Fibroblast of skin of scalp (primary cell): ENCODE measurements around the gene RPS6KL1.
"Not testable (repeated sequence)": the region's sequence is repeated elsewhere in the genome, so short reads cannot be mapped to it uniquely, and the experiment has no call there.

ENCODE experiments used
- DNase-seq: peaks from one replicate; pipeline ENCODE4 v3.0.0-alpha.2; 2013

The RPS6KL1 gene

GRCh38 chr14:74934476-74935359 lies 11.7 kb upstream of the RPS6KL1 start:
- DNase-seq = peak; percentile 71

DNA sequence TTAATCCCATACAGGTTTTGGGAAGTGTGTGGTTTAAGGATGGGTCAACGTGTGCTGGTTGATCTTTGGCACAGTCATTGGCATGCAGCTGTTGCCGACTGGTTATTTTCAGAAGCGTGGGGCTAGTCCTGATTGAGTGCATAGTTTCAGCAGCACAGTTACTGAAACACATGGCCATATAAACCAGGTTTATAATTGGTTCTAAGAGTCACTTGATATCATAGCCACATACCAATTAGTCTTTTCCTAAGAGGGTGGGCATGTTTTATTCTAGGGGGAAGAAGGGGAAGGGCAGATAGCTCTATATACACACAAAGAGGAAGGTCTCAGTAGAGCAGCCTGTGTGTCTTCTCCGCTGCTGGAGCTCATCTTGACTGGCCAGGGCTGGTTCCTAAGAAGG lies 11.0 kb upstream of the RPS6KL1 start:
- DNase-seq = no peak

GRCh38 chr14:74932936-74933335 lies 9.9 kb upstream of the RPS6KL1 start:
- DNase-seq = not testable (repeated sequence)

DNA sequence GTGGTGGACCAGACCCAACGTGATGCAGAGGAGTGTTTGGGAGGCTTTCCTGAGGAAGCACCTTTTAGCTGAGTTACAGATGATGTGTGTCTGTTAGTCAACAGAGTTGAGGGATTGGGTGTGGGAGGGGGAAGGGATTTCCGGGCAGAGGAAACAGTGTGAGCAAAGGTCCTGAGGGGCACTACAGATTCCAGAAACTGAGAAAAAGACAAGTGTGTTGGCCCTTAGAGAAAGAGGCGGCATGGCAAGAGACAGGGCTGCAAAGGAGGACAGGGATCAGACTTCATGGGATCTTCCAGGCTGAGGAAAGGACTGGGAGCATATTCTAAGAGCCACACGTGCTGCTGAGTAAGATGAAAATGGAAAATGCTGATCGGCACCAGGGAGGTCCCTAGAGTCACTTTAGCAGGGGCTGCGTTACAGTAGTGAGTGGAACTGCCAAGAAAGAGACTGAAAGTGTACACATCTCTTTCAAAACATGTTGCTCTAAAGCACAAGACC lies 9.4 kb upstream of the RPS6KL1 start:
- no peak for DNase-seq

- DNase-seq = not testable (repeated sequence)
Observed at GRCh38 chr14:74931744-74932143, 8.7 kb upstream of the RPS6KL1 start.

GRCh38 chr14:74929242-74929641 lies 6.2 kb upstream of the RPS6KL1 start:
- no peak for DNase-seq

DNA sequence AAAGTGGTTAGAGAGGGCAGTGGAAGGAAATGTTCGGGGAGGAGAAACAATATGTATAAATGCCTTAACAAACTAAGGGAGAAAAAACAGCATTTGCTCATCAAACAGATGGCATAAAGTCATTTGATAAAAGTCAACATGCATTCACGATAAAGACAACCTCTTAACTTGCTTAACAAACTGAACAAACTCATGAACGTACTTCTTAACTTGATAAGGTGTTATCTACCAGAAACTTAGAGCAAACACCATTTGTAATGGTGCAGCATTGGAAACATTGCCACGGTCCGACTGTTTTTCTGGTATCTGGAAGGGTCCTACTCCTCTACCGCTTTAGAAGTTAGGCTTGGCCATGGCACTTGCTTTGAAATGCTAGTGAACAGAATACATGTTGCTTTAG lies 4.2 kb upstream of the RPS6KL1 start:
- DNase-seq = no peak

- DNase-seq = no peak
Observed at GRCh38 chr14:74924061-74924460, 1.0 kb upstream of the RPS6KL1 start.

DNA sequence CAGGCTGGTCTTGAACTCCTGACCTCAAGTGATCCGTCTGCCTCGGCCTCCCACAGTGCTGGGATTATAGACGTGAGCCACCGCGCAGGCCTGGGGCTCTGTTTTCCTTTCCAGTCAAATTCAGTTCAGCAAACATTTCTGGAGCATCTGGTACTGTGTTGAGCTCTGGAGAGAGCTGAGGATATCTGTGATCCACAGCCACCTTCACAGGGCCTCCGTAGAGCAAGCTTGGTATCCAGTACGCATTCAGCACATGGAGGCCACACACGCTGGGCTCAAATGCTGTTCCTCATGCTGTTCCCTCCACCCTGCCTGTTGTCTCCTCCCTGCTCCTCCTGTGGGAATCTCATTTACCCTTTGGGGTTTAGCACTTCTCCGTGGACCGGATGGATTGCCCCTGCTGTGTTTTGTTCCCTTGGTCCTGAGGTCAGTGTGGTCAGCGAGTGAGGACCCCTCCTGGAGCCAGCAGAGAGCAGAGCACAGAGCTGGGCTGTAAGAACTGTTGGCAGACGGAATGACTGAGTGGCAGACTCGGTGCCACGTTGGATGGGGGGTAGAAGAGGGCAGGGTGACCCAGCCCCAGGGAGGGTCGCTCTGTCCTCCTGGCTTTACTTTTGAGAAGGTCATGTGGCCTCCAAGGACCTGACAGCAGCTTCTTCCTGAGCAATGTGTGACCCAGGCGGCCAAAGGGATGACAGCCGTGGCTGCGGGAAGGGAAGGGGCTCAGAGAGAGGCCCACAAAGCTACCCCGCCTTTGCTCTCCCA lies 891 bp downstream of the RPS6KL1 start:
- DNase-seq = no peak

DNA sequence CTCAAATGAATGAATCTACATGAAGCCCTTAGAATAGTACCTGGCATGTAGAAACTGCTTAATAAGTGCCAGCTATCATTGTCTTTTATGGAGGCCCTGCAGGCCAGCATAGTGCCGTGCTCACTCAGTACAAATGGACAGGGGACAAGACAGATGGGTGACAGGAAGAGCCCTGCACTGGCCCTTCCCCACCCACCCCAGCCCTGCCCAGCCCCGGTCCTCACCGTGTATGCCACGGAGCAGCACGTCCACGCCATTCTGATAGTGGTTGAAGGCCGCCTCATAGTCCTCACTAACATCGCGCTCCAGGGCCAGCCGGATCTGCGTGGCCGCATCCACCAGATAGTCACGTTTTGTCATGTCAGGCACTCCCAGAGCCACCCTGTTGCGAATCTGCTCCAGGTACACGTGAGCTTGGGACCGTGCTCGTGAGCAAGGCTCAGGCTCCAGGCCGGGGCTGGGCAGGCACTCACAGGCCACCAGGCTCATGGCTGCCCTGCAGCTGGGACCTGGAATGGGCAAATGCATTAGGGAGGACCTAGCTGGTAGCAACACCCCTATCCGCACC lies 1.9 kb downstream of the RPS6KL1 start:
- no peak for DNase-seq

DNA sequence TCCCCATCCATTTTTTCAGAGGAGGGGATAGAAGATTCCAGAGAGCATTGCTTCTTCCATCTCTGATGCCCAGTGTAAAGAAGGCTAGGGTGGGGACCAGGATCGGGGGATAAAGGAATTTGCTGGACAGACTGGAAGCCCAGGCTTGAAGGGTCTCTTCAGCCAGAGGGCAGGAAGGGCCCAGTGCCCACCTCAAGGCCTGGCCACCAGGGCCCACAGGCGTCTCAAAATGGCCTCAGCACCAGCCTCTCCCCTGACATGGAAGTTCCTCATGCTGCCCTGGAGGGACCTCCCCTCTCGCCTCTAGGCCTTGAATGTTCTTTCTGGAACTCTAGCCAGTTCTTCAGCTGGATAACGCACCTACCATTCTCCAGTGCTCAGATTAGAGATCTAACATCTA lies 2.8 kb downstream of the RPS6KL1 start:
- no peak for DNase-seq

GRCh38 chr14:74919421-74920165 lies 3.5 kb downstream of the RPS6KL1 start:
- no peak for DNase-seq

DNA sequence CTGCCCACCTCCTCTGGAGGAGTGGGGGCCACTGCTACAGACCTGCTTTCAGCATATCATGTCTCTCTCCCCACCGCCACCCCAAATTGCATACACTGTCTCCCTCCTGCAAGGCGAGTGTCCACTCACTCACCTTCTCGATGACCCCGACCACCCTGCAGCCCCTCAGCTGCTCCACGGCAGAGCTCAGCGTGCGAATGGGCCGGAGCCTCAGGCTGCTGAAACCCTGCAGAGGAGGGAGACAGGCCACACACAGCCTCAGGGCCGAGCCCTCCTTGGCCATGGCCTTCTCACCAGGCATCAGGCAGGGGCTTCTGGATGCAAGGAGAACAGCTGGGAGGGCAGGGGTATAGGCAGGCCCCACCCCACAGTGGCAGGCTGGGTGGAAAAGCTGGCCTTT lies 4.7 kb downstream of the RPS6KL1 start:
- DNase-seq = no peak

DNA sequence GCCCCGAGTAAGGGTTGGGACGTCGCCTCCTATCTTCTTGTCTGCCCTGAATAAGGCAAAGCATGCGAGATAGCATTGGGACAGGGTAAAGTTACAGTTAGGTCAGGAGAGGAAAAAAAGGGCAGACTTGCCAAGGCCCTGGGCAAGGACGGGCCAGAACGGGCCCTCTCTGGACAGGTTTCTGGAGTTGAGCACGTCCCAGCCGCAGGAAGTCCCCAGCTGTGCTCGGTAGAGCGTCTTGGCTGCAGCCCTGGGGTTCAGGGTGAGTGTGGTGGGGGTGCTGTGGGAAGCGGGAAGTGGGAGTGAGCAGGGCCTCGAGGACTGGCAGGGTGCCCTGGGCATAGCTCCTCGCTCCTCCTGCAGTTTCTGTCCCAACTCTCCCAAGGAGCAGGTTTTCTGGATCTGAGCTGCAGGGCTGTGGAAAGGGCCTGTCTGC lies 5.4 kb downstream of the RPS6KL1 start:
- DNase-seq = peak; percentile 14

- no peak for DNase-seq
Observed at GRCh38 chr14:74917178-74917543, 5.9 kb downstream of the RPS6KL1 start.

DNA sequence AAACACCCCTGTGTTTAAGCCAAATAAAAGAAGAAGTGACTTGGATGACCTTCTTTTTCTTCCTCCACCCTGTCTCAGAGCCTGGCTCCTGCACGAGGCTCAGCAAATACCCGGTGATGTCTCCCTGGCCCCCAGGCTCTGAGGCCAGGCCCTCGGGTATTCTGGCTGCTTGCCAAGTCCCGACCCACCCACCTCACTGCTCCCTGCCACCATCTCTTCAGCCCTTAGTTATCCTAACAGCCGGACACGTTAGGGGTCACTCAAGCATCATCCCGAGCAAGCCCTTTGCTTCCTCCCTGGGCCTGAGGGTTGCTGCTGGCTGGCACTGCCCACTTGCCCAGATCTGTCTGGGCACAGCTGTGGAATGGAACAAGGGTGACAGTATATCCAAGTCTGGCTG lies 7.2 kb downstream of the RPS6KL1 start:
- DNase-seq = no peak

GRCh38 chr14:74915426-74915825 lies 7.6 kb downstream of the RPS6KL1 start:
- DNase-seq = no peak

DNA sequence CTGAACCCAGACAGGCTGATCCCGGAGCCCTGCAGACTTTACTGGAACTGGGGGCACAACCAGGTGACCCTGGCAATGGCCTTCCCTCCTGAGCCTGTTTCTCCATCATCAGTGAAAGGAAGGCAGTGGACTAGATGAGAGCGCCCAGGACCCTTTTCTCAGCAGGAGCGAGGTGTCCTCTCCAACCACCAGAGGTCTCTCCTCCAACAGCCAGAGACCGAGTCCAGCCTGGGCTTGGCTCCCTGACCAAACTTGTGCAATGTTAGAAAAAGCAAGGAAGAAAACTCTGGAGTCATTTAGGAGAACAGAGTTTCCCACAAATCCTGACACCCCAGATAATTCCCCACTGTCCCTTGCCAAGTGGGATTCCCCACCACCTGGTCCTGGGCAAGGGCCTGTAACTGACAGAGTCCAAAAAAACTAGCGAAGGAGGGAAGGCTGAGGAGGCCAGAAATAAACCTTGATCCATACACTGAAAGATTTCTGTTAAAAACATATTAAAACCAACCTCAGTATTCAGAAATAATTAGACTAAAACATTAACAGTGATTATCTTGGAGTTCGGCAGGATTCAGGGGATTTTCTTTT lies 9.0 kb downstream of the RPS6KL1 start:
- peak; percentile 76 for DNase-seq

GRCh38 chr14:74913393-74913910 lies 9.6 kb downstream of the RPS6KL1 start:
- no peak for DNase-seq

DNA sequence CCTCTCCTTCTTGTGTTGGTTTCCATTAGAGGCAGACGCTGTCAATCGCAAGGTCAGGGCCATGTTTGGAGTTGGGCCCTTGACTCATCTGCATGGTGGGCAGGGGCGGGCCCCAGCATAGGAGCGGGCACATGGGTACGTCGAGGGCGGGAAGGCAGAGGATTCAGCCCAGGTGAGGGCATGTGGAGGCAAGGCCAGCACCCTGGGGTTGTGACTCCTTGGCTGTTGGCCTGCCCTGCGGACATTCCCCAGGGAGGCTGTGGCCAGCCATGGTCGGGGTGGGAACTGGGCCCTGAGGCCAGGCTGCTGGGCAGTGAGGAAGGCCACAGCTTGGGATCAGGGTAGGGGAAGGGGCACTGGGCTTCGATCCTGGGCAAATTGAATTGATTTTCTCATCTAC lies 10.3 kb downstream of the RPS6KL1 start:
- DNase-seq = no peak

GRCh38 chr14:74912111-74912510 lies 10.9 kb downstream of the RPS6KL1 start:
- DNase-seq = no peak

DNA sequence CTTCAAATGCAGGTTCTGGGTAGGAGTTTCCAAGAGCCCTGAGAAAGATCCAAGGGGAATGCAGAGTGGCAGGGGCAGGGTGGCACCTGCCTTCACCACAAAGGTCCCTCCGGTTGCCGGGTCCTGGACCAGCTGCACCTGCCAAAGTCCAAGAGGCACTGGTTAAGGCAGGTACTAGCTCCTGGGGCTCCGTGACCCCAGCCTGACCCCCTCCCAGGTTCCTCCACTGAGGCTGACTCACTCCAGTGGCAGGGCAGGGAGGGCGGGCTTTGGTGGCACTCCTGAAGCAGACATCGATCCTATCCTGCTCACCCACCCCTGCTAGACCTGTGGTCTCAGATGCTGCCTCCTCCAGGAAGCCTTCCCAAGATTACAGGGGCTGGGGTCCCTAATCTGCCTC lies 11.4 kb downstream of the RPS6KL1 start:
- DNase-seq = no peak
